Stimulated activated CD8-positive, alpha-beta memory T cell treated with anti-CD3 and anti-CD28 coated beads, Interleukin-7, amount 100 ng/mL, for 1 hour (primary cell): ENCODE measurements around the gene GARIN5A.
"Not testable (repeated sequence)": the region's sequence is repeated elsewhere in the genome, so short reads cannot be mapped to it uniquely, and the experiment has no call there.

Experiments
- DNase-seq, 2 donors: peaks; one replicate each; pipeline ENCODE4 v3.0.0-alpha.2; 2020; ENCODE audit warnings: low read depth in 2 of 2

GARIN5A gene

GRCh38 chr19:50488389-50489194 lies 11.9 kb upstream of the GARIN5A start:
- no peak for DNase-seq

- DNase-seq: peak in 1 of 2 donors; percentile 26
Observed at GRCh38 chr19:50486823-50487515, 10.3 kb upstream of the GARIN5A start.

- DNase-seq: no peak
Observed at GRCh38 chr19:50485284-50485955, 8.8 kb upstream of the GARIN5A start.

- no peak for DNase-seq
Observed at GRCh38 chr19:50482916-50483315, 6.3 kb upstream of the GARIN5A start.

GRCh38 chr19:50482271-50482855 lies 5.7 kb upstream of the GARIN5A start:
- DNase-seq: no peak

- DNase-seq: no peak
Observed at GRCh38 chr19:50481351-50482149, 4.9 kb upstream of the GARIN5A start.

- no peak for DNase-seq
Observed at GRCh38 chr19:50480281-50481111, 3.8 kb upstream of the GARIN5A start.

- no peak for DNase-seq
Observed at GRCh38 chr19:50479761-50480251, 3.2 kb upstream of the GARIN5A start.

- no peak for DNase-seq
Observed at GRCh38 chr19:50478901-50479715, 2.5 kb upstream of the GARIN5A start.

GRCh38 chr19:50477751-50478515 lies 1.3 kb upstream of the GARIN5A start:
- DNase-seq: no peak

GRCh38 chr19:50476907-50477238 lies 225 bp upstream of the GARIN5A start:
- DNase-seq: no peak

- DNase-seq: no peak
Observed at GRCh38 chr19:50475736-50476223, 868 bp downstream of the GARIN5A start.

GRCh38 chr19:50475101-50475568 lies 1.5 kb downstream of the GARIN5A start:
- no peak for DNase-seq

- not testable (repeated sequence) for DNase-seq
Observed at GRCh38 chr19:50473336-50473735, 3.3 kb downstream of the GARIN5A start.

GRCh38 chr19:50468818-50469217 lies 7.8 kb downstream of the GARIN5A start:
- DNase-seq: no peak

GRCh38 chr19:50467566-50467965 lies 9.1 kb downstream of the GARIN5A start:
- no peak for DNase-seq

- no peak for DNase-seq
Observed at GRCh38 chr19:50466706-50467039, 10.0 kb downstream of the GARIN5A start.

- no peak for DNase-seq
Observed at GRCh38 chr19:50465986-50466705, 10.5 kb downstream of the GARIN5A start.
